Measurements from ENCODE around the gene KCTD2. TPM values are rescaled to one million over a fixed set of nuclear protein-coding genes. Genes with fewer than 3 reads are reported as not detected.

KCTD2 gene
- total and polyA plus RNA-seq, 2 of the 13 experiments (the other 11 are each of a cell fraction or from before 2014, with no cell fraction given) = 28.3 to 32.6 TPM

GRCh38 chr17:75012346-75013091, 34.5 kb upstream of the KCTD2 start, which contains the start of gene MRPL58 (continued):
- TF ChIP-seq ZNF318 (CRISPR knock-in tag; IDR thresholded peaks at IDR 0.05) = no peak
- no peak for TF ChIP-seq CEBPZ (IDR thresholded peaks at IDR 0.05; ENCODE audit: low read length)
- peak; percentile 98 for TF ChIP-seq ZNF124 (CRISPR knock-in tag; IDR thresholded peaks at IDR 0.05)
- TF ChIP-seq MAFK (conservative IDR thresholded peaks at IDR 0.05 in 1 of 2, IDR thresholded peaks at IDR 0.05 in 1 of 2; ENCODE audit: low read length in 2 of 2) = 0 out of 4 replicates have a peak, but pooled peaks of 1 of the 2 experiments have one; percentile 9
- no peak for TF ChIP-seq ADNP (CRISPR knock-in tag; IDR thresholded peaks at IDR 0.05)
- no peak; the same call in 1 of the 2 replicates for TF ChIP-seq ZNF737 (CRISPR knock-in tag; IDR thresholded peaks at IDR 0.05; ENCODE audit: borderline replicate concordance)
- TF ChIP-seq ZNF20 (CRISPR knock-in tag; IDR thresholded peaks at IDR 0.05) = peak; percentile 97; the same call in 1 of the 2 replicates
- peak; percentile 91; the same call in 1 of the 2 replicates for TF ChIP-seq ZNF224 (CRISPR knock-in tag; IDR thresholded peaks at IDR 0.05)
- TF ChIP-seq ZNF414 (CRISPR knock-in tag; IDR thresholded peaks at IDR 0.05) = peak; percentile 98
- TF ChIP-seq SIX4 (CRISPR knock-in tag; IDR thresholded peaks at IDR 0.05) = peak; percentile 81
- peak; percentile 97 for TF ChIP-seq CBFB (CRISPR knock-in tag; IDR thresholded peaks at IDR 0.05)
- TF ChIP-seq ZNF362 (CRISPR knock-in tag; IDR thresholded peaks at IDR 0.05; ENCODE audit: borderline replicate concordance) = peak; percentile 73; the same call in 1 of the 2 replicates
- peak; percentile 96 for TF ChIP-seq ZNF557 (CRISPR knock-in tag; IDR thresholded peaks at IDR 0.05)
- peak; percentile 99 for TF ChIP-seq ZNF335 (CRISPR knock-in tag; IDR thresholded peaks at IDR 0.05)
- peak; percentile 95 for TF ChIP-seq TOE1 (CRISPR knock-in tag; IDR thresholded peaks at IDR 0.05)

All from HepG2 (cell line).